GM19099 (cell line): ENCODE data around the gene ZNF284.

ENCODE experiments used
- POLR2A ChIP-seq: IDR thresholded peaks from 3 replicates; pipeline ENCODE4 v1.6.1; 2011; ENCODE audit warnings: low read depth; ENCODE audit not compliant: insufficient read length; ENCODE audit errors: extremely low read depth

Gene ZNF284

DNA sequence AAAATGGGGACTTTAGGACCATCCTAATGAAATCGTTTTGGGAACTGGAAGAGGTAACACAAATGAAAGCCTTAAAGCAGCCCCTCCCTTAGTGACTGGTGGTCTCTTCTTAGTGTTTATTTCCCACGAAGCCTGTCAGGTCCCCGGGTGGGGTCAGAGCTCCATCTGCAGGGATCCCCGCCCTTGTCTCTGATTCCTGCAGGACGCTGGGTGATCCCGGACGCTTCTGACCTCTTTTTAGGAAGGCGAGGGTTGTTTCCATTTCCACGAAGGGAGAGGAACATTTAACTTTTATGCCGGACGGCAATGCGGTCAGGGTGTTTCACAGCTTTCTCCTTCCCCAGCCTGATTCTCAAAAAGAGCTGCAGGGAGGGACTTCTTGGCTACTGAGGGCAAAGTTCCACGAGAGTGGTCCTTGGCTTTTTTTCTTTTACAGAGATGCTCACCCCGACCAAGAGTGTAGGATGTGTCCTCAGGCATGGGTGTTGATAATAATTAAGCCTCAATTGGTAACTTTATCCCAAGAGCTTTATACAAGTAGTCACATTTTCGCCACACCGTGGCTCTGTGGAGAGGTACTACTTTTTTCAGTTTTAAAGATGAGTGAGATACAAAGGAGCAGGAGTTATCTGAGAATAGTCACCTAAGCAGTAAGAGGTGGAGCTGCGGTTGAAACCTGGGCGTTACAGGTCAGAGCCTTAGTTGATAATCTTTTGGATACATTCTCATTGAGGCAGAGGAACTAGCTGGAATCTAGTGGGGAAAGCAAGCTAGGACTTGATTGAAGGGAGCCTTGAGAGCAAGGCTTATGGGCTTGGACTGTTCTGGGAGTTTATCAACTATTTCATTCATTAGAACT lies 813 bp downstream of the ZNF284 start:
- no peak for TF ChIP-seq POLR2A

DNA sequence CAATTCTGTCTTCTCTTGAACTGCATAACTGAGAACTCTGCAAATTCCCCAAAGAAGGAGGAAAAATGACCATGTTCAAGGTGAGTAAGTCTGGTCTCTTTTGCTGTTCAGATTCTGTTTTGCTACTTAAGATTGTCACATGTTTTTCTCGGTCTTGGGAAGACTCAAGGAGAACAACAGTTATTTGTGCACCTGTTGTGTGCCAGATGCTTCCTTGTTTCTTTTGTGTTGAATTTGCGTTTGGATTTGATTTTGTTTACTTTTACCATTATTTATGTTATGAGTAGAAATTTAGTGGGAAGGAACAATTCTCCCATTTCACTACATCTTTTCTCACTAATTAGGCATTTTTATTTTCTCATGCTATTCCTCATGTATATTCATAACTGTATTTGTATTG lies 4.4 kb downstream of the ZNF284 start:
- TF ChIP-seq POLR2A = no peak

DNA sequence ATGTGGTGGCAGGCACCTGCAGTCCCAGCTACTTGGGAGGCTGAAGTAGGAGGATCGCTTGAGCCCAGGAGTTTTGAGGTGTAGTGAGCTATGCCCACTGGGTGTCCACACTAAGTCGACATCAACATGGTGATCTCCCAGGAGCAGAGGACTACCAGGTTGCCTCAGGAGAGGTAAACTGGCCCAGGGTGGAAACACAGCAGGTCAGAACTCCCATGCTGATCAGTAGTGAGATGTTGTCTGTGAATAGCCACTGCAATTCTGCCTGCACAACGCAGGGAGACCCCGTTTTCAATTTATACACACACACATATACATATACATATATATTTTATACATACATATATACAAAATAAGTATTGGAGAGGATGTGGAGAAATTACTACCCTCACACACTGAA lies 20.1 kb downstream of the ZNF284 start:
- TF ChIP-seq POLR2A = no peak

GRCh38 chr19:44093931-44094765 lies 22.2 kb downstream of the ZNF284 start, which contains the start of gene ZNF224:
ZNF224 (plus strand) TSS chr19:44094361; CDS start chr19:44097874, 3,513 bp downstream.
- TF ChIP-seq POLR2A = peak; percentile 63

DNA sequence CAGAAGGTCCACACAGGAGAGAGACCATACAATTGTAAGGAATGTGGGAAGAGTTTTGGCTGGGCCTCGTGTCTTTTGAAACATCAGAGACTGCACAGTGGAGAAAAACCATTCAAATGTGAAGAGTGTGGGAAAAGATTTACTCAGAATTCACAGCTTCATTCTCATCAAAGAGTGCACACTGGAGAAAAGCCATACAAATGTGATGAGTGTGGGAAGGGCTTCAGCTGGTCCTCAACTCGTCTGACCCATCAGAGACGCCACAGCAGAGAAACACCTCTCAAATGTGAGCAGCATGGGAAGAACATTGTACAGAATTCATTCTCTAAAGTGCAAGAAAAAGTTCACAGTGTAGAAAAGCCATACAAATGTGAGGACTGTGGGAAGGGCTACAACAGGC lies 35.8 kb downstream of the ZNF284 start:
- TF ChIP-seq POLR2A = no peak

- TF ChIP-seq POLR2A = no peak
Observed at GRCh38 chr19:44109458-44109857, 37.5 kb downstream of the ZNF284 start.

GRCh38 chr19:44111910-44112463 lies 40.0 kb downstream of the ZNF284 start:
- TF ChIP-seq POLR2A = no peak

DNA sequence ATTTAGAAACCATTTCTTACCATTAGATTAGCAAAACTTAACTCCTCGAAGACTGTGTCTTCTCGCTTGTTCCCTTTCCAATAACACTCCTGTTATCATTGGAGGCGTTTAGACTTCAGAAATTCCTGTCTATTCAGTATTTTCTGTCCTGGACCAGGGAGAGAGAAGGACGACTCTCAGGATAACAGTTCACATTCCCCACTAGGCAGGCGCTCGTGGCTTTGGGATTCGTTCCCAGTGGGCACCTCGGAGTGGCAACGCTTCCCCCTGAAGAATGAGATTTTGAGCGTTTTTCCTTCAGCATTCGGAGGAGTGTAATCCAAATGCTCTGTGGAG lies 40.8 kb downstream of the ZNF284 start:
- TF ChIP-seq POLR2A = no peak

DNA sequence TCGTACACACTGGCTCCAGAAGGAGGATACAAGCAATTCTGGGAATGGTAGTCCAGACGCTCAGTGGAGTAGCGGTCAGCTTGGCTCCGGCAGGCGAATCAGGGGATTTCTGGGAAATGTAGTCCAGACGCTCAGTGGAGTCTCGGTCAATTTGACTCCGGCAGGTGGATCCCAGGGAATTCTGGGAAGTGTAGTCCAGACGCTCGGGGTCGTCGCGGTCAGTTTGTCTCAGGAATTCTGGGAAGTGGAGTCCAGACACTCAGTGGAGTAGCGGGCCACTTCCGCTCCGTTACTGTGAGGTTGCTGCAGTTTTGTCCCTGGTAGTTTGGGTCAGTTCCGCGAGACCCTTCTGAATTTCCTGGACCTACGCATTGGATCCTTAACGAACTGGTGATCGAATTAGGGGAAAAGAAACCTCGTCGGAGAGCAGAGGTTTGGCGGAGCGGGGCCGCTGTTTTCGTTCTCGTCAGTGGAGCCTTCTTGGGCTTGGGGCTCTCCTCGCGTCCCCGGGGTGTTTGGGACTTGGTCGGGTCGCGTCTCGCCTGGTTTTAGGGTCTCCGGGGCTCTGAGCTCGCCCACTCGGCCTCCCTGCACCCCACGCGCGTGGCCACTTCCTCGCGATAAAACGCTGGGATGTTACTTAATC lies 41.3 kb downstream of the ZNF284 start, which contains the start of gene ZNF225:
Gene ZNF225, plus strand, starts transcription at position 262 of the 646 bp plus-strand sequence. CDS start 2,429 bp downstream, outside the sequence.
- TF ChIP-seq POLR2A = peak; percentile 67

DNA sequence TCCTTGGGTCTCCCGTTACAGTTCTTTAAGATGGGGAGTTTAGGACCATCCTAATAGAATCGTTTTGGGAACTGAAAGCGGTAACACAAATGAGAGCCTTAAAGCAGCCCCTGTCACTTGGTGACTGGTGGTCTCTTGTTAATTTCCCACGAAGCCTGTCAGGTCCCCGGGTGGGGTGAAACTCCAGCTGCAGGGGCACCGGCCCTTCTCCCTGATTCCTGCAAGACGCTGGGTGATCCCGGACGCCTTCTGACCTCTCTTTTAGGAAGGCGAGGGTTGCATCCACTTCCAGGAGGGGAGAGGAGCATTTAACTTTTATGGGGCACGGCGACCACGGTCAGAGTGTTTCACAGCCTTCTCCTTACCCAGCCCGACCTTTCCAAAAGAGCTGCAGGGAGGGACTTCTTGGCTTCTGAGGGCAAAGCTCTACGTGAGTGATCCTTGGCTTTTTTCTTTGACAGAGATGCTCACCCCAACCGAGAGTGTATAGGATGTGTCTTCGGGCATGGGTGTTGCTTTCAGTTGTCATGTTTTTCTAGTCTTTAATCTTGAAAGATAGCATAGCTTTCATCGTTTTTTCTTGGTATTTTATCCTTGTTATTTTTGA lies 41.9 kb downstream of the ZNF284 start:
- TF ChIP-seq POLR2A = no peak

DNA sequence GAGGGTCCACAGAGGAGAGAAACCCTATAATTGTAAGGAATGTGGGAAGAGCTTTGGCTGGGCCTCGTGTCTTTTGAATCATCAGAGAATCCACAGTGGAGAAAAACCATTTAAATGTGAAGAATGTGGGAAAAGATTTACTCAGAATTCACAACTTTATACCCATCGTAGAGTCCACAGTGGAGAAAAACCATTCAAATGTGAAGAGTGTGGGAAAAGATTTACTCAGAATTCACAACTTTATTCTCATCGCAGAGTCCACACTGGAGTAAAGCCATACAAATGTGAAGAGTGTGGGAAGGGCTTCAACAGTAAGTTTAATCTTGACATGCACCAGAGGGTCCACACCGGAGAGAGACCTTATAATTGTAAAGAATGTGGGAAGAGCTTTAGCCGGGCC lies 60.0 kb downstream of the ZNF284 start:
- no peak for TF ChIP-seq POLR2A
